Parathyroid adenoma (tissue), 2 donors: ENCODE measurements around the gene CACNA1S.

ENCODE experiments used
- H2AFZ ChIP-seq: fragments of 300-600 bp; sonication (generic); one replicate; pipeline ENCODE4 v1.7.0; 2017; ENCODE audit warnings: antibody characterized with exemption, mild to moderate bottlenecking
- H3K27ac ChIP-seq: fragments of 300-600 bp; sonication (generic); one replicate; pipeline ENCODE4 v1.7.0; 2017
- H3K27me3 ChIP-seq: fragments of 300-600 bp; sonication (generic); one replicate; pipeline ENCODE4 v1.7.0; 2017; ENCODE audit warnings: low read length; ENCODE audit not compliant: control insufficient read depth, insufficient read depth
- H3K36me3 ChIP-seq: fragments of 300-600 bp; sonication (generic); one replicate; pipeline ENCODE4 v1.7.0; 2017; ENCODE audit warnings: low read length; ENCODE audit not compliant: control insufficient read depth, insufficient read depth
- H3K4me1 ChIP-seq: fragments of 300-600 bp; sonication (generic); one replicate; pipeline ENCODE4 v1.7.0; 2017; ENCODE audit warnings: control low read depth
- H3K4me2 ChIP-seq: fragments of 300-600 bp; sonication (generic); one replicate; pipeline ENCODE4 v1.7.0; 2017; ENCODE audit warnings: low read length
- H3K4me3 ChIP-seq: fragments of 300-600 bp; sonication (generic); one replicate; pipeline ENCODE4 v1.7.0; 2017; ENCODE audit warnings: low read depth, low read length
- H3K79me2 ChIP-seq: fragments of 300-600 bp; sonication (generic); one replicate; pipeline ENCODE4 v1.7.0; 2017; ENCODE audit warnings: control low read depth
- H3K9ac ChIP-seq: fragments of 300-600 bp; sonication (generic); one replicate; pipeline ENCODE4 v1.7.0; 2017; ENCODE audit warnings: mild to moderate bottlenecking
- H3K9me3 ChIP-seq: fragments of 300-600 bp; sonication (generic); one replicate; pipeline ENCODE4 v1.7.0; 2017; ENCODE audit warnings: low read length; ENCODE audit not compliant: control insufficient read depth
- TF ChIP-seq, protein P1 (sequence below): fragments of 300-600 bp; sonication (generic); IDR thresholded peaks from one replicate; pipeline ENCODE4 v1.7.0; 2017; ENCODE audit warnings: antibody characterized with exemption, mild to moderate bottlenecking
- donor health status: primary hyperparathyroidism.

The CACNA1S gene

DNA sequence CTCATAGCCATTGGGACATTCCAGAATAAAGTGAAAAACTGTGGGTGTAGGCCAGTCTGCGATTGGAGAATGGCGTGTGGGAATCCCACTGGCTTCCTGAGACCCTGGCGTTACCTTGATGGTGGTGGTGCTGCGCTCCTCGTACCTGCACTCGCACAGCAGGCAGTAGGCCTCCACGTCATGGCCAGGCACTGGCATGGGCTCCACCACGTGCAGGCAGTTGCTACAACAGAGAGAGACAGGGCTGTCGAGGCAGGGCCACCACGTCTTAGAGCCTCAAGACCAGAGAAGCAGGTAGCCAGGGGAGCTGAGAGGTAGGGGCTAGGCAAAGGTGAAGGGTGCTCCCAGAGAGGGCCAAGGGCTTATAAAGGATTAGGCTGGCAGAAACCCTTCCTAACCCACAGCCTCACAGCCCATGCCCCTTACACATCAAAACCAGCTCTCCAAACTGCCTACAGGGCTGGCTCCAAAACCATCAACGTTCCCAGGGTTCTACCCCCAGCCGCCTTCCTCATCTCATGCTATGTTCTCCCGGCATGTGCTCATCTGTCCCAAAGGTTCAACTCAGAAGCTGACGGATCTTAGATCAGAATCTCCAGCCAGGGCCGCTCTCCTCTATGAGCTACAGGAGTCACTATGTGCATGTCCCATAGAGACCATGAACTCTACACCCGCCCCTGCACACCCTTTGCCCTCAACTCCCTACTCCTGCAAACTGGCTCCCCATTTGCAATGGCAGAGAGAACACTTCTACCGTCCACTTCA lies 34.6 kb upstream of the CACNA1S start:
- Histone ChIP-seq H2AFZ (no peak overlapping the region), H3K4me3 (no peak overlapping the region), H3K79me2 (no peaks in the 10 kb centered on the region), H3K9me3 (no peaks in the 10 kb centered on the region), H3K36me3 (no peaks in the 10 kb centered on the region), H3K4me2 (no peak overlapping the region), H3K27ac (no peak overlapping the region), H3K9ac (no peak overlapping the region), H3K4me1 (no peaks in the 10 kb centered on the region), H3K27me3 (no peaks in the 10 kb centered on the region)
- TF ChIP-seq, protein P1, sequence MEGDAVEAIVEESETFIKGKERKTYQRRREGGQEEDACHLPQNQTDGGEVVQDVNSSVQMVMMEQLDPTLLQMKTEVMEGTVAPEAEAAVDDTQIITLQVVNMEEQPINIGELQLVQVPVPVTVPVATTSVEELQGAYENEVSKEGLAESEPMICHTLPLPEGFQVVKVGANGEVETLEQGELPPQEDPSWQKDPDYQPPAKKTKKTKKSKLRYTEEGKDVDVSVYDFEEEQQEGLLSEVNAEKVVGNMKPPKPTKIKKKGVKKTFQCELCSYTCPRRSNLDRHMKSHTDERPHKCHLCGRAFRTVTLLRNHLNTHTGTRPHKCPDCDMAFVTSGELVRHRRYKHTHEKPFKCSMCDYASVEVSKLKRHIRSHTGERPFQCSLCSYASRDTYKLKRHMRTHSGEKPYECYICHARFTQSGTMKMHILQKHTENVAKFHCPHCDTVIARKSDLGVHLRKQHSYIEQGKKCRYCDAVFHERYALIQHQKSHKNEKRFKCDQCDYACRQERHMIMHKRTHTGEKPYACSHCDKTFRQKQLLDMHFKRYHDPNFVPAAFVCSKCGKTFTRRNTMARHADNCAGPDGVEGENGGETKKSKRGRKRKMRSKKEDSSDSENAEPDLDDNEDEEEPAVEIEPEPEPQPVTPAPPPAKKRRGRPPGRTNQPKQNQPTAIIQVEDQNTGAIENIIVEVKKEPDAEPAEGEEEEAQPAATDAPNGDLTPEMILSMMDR = no peak

GRCh38 chr1:201145816-201146215 lies 33.6 kb upstream of the CACNA1S start:
- Histone ChIP-seq H3K27ac (no peak overlapping the region), H3K9me3 (no peaks in the 10 kb centered on the region), H3K36me3 (no peaks in the 10 kb centered on the region), H3K4me1 (no peaks in the 10 kb centered on the region), H3K27me3 (no peaks in the 10 kb centered on the region), H2AFZ (no peak overlapping the region), H3K79me2 (no peaks in the 10 kb centered on the region), H3K4me2 (no peak overlapping the region), H3K9ac (no peak overlapping the region), H3K4me3 (no peak overlapping the region)
- TF ChIP-seq, protein P1 = no peak

GRCh38 chr1:201145132-201145531 lies 32.9 kb upstream of the CACNA1S start:
- H3K9ac ChIP-seq = no peak overlapping the region
- no peaks in the 10 kb centered on the region for H3K9me3 ChIP-seq
- H3K4me1 ChIP-seq = no peaks in the 10 kb centered on the region
- H3K4me3 ChIP-seq = no peak overlapping the region
- no peaks in the 10 kb centered on the region for H3K27me3 ChIP-seq
- TF ChIP-seq, protein P1 = no peak
- no peak overlapping the region for H3K27ac ChIP-seq
- no peaks in the 10 kb centered on the region for H3K79me2 ChIP-seq
- H2AFZ ChIP-seq = no peak overlapping the region
- H3K4me2 ChIP-seq = no peak overlapping the region
- no peaks in the 10 kb centered on the region for H3K36me3 ChIP-seq

- Histone ChIP-seq H3K4me3 (no peak overlapping the region), H3K79me2 (no peaks in the 10 kb centered on the region), H3K27ac (no peak overlapping the region), H3K4me1 (no peaks in the 10 kb centered on the region), H3K27me3 (no peaks in the 10 kb centered on the region), H2AFZ (no peak overlapping the region), H3K36me3 (no peaks in the 10 kb centered on the region), H3K9me3 (no peaks in the 10 kb centered on the region), H3K4me2 (no peak overlapping the region), H3K9ac (no peak overlapping the region)
- TF ChIP-seq, protein P1 = no peak
Observed at GRCh38 chr1:201144701-201145100, 32.5 kb upstream of the CACNA1S start.
